SK-N-SH treated with all-trans-retinoic acid at 6 μM for 48 hours (cell line): ENCODE measurements around the gene PSEN1.

Experiments
- BACH2 ChIP-seq: fragments of 250-450 bp; sonication (Bioruptor Pico); IDR thresholded peaks from 2 replicates; pipeline ENCODE4 v1.9.0; 2021; ENCODE audit warnings: mild to moderate bottlenecking, borderline replicate concordance
- OSR1 ChIP-seq: fragments of 250-450 bp; sonication (Bioruptor Pico); IDR thresholded peaks from 2 replicates; pipeline ENCODE4 v1.8.0; 2022; ENCODE audit warnings: moderate library complexity, mild to moderate bottlenecking, inconsistent platforms
- TOX ChIP-seq: fragments of 250-450 bp; sonication (Bioruptor Pico); IDR thresholded peaks from 2 replicates; pipeline ENCODE4 v1.8.0; 2021; ENCODE audit warnings: mild to moderate bottlenecking, moderate library complexity, borderline replicate concordance
- ZFP30 ChIP-seq: fragments of 450-650 bp; formaldehyde crosslinking; IDR thresholded peaks from 2 replicates; pipeline ENCODE4 v1.5.0; 2022; ENCODE audit warnings: mild to moderate bottlenecking, moderate library complexity
- TF ChIP-seq, protein P1 (sequence below): fragments of 250-450 bp; sonication (Bioruptor Pico); IDR thresholded peaks from 2 replicates; pipeline ENCODE4 v1.5.1; 2020; ENCODE audit warnings: low read depth, mild to moderate bottlenecking, moderate library complexity

DNA sequence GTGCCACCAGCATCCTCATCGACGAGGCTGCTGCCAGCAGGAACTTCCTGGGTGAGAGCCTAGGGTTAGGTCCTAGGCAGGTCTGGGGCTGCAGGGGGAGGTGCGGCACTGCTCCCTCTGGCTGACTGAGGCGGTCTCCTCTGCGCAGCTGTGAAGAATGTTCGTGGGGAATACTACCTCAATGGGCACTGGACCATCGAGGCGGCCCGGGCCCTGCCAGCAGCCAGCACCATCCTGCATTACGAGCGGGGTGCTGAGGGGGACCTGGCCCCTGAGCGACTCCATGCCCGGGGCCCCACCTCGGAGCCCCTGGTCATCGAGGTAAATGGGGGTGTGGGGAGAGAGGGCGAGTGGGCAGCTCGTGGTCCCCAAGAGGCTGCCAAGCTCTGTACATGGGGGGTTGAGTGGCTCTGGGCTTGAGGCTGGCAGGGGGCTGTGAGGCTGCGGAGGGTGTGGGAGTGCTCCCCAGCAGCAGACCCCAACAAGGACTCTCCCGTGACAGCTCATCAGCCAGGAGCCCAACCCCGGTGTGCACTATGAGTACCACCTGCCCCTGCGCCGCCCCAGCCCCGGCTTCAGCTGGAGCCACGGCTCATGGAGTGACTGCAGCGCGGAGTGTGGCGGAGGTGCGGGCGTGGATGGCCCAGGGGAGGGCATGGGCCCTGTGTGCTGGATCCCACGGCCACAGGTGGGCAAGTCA lies 115.4 kb downstream of the PSEN1 start:
- TF ChIP-seq OSR1 (CRISPR knock-in tag), result no peak
- TF ChIP-seq, protein P1, sequence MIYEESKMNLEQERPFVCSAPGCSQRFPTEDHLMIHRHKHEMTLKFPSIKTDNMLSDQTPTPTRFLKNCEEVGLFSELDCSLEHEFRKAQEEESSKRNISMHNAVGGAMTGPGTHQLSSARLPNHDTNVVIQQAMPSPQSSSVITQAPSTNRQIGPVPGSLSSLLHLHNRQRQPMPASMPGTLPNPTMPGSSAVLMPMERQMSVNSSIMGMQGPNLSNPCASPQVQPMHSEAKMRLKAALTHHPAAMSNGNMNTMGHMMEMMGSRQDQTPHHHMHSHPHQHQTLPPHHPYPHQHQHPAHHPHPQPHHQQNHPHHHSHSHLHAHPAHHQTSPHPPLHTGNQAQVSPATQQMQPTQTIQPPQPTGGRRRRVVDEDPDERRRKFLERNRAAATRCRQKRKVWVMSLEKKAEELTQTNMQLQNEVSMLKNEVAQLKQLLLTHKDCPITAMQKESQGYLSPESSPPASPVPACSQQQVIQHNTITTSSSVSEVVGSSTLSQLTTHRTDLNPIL, result no peak
- TF ChIP-seq ZFP30 (CRISPR knock-in tag), result no peak
- no peak for TF ChIP-seq TOX
- TF ChIP-seq BACH2, result no peak
